ENCODE measurements around the gene HEXIM1.
A peak's percentile ranks its signal among the peaks of the same experiment; 100 is the strongest.

The HEXIM1 gene

DNA sequence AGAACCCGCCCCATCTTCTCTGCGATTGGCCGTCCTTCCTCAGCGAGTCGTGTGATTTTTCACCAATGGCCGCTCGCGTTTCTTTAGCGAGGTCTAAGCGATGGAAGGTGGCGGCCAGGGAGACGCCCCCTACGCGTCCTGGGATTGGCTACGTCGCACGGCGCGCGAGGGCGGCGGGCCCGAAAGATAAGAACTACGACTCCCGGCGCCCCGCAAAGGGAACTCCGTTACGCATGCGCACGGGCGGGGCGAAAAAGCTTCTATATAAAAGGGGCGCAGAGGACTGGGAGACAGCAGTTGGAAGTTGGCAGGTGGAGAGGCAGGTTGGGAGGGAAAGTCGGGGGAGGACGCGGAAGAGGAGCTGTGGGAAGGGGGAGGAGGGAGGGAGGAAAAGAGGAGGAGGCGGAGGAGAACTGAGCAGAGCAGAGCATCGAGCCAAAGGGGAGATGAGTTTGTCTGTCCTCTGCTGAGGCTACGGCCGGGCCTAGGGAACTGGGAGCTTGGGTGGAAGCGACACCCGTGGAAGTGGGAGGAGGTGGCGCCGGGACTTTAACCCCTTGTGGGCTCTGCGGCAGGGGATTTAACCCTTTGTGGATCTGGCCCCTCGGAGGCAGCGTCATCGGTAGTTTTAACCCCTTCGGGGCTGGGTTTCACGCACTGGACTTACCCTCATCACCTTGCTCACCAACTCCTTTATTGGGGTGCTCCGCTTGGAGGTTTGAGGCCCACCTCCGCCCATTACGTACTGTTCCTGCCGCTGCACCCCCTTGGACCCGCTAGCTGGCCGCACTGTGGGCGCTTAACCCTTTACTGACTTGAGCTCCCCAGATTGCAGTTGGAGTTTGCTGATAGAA is at the start of gene HEXIM1:
TSS of gene HEXIM1 (plus strand) at position 293 of the 854 bp plus-strand sequence. CDS start 716 bp downstream, outside the sequence.
- DNase-seq (ENCODE audit: low spot score): peak; percentile 97

- peak; percentile 53 for DNase-seq (ENCODE audit: low spot score)
These were observed 49.2 kb upstream of the HEXIM1 start for GRCh38 chr17:45098869-45099616.

- no peak for DNase-seq (ENCODE audit: low spot score)
These were observed 46.8 kb upstream of the HEXIM1 start for GRCh38 chr17:45101546-45101882.

DNA sequence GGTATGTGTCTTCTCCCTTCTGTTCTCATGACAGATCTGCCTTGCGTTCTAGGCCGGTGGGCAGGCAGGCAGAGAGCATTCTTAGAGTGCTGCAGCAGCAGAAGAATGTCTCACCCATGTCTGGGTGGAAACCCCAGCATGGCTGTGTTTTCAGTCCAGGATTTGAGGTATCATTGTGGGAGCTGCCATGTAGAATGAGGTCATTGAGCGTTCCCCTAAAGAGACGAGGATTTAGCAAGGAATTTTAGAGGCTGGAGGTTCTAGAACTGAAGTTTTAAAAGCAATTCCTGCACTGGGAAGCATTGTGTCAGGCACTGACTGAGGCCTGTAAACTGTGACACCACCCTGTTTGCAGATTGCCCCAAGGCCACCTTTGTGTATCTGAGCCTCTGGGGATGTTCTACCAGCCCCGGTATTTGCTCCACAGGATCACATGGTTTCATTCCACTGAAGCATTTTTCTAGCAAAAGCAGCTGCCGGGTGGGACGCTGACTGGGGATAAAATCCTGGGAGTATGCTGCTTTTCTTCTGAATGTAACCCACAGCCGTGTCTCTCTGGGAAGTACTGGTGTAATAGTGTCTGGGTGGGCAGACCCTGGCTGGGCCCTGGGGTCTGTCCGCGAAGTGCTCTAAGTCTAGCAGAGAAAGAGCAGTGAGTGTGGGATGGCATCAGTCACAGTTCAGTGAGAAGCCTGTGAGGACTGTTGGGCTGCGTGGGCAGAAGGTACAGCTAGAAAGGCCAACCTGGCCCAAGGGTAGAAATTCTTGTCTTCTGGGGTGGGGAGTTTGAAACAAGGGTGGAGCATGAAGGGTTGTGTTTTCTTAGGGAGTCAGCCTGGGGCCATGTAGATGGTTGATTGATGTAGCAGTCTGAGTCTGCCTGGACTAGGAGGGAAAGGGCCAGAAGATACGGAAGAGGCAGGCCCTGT is 46.1 kb upstream of the HEXIM1 start:
- DNase-seq (ENCODE audit: low spot score): no peak

DNA sequence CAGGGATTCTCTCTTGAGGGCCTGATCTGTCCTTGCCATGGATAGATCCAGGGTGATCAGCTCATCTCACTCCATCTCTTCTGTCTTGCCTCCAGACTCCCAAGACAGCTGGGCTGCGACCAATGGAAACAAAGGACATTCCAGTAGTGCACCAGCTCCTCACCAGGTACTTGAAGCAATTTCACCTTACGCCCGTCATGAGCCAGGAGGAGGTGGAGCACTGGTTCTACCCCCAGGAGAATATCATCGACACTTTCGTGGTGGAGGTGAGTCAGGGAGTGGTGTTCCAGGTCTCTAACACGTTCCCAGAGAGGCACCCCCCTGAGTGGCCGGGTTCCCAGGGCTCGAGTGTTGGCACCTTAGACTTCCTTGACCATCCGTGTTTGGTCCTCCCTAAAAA is 45.4 kb upstream of the HEXIM1 start:
- no peak for DNase-seq (ENCODE audit: low spot score)

- no peak for DNase-seq (ENCODE audit: low spot score)
These were observed 44.9 kb upstream of the HEXIM1 start for GRCh38 chr17:45103269-45103795.

- DNase-seq (ENCODE audit: low spot score): no peak
These were observed 44.2 kb upstream of the HEXIM1 start for GRCh38 chr17:45104029-45104428.

DNA sequence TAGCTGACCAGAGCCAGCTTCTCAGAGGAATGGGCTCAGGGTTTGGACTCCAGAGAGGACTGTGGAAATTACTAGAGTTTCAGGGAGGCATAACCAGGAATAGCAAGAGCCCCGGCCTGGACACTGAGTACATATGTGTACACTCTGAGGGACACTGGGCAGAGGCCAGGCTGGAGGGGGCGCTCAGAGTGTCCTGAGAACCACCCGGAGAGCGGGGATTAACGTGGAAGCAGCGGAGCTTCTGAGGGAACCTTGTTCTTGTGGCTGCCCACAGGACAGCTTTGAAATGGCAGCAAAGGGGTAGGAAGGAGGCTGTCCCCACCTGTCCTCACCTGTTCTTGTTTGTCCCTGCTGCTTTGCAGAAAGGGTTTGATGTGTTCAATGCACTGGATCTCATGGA is 43.8 kb upstream of the HEXIM1 start:
- DNase-seq (ENCODE audit: low spot score): no peak

DNA sequence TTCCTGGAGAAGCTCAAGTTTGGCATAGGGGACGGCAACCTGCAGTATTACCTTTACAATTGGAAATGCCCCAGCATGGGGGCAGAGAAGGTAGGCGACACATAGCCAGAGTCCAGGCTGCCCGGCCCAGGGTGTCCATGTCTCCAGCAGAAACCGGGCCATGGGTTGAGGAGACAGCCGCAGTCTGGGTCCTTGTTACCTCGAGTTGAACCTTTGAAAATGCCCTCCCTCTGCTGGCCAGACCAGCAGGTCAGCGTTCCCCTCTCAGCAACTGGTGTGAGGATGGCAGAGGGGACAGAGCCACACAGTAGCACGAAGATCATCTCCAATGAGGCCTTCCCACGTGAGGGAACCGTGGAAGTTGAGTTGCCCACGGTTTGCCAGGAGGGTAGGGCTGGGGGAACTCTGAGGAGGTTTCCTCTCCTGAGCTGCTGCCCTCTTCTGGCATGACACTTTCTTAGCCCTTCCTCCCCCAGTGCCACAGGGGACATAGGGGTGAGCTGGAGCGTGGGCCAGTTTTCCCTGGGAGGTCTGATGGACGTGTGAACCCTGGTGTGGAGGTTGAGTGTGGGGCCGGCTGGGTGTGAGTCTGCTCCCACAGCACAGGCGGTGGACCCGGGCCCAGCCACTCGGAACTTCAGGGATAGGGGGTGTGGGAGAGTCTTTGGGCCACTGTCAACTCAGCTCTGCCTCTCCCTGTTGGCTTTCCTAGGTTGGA is 43.2 kb upstream of the HEXIM1 start:
- no peak for DNase-seq (ENCODE audit: low spot score)

GRCh38 chr17:45106096-45106495 is 42.2 kb upstream of the HEXIM1 start:
- DNase-seq (ENCODE audit: low spot score): no peak

GRCh38 chr17:45106582-45106981 is 41.7 kb upstream of the HEXIM1 start:
- DNase-seq (ENCODE audit: low spot score): no peak

DNA sequence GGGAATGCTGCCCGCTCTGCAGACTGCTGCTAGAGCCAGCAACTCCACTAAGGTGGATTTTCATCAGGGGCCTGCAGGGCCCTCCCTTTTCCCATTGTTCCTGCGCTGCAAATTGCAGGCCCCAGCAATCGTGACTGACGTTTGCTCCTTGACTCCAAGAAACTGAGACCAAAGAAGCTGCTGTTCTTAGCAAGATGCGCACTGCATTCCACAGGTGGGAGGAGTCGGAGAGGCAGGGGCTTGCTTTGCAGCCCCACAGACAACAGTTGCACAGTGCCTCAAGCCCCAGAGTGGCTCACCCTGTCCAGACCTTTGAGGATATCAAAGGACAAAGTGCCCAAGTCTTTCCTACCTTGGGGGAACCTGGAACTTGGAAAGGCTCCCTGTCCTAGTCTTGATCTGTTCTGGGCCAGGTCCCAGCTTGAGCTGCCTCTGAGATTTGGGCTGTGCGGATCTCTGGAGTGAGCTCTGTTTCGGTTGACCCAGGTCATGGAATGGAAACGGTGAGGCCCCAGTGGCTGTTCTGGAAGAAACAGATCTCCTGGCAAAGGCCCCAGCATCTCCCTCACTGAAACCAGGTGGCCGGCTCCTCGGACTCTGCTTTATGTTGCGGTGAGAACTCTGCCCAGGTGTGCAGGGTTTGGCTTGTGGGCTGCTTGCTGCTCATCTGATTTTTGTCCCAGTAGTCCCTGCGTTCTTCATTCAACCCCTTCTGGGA is 40.8 kb upstream of the HEXIM1 start:
- DNase-seq (ENCODE audit: low spot score): no peak

DNA sequence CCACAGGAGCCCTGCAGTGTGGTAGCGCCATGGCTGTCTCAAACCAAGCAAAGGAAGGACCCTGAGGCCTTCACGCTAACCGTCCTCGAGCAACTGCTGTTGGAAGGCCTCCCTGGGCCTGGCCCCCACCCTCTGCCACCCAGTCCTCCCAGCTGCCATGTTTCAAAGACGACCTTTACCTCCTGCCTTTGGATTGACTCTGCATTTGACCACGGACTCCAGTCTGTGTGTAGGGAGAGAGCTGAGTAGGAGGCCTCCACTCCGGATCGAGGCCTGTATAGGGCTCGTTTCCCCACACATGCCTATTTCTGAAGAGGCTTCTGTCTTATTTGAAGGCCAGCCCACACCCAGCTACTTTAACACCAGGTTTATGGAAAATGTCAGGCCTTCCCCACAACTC is 40.2 kb upstream of the HEXIM1 start:
- no peak for DNase-seq (ENCODE audit: low spot score)

GRCh38 chr17:45108595-45109521 is 39.4 kb upstream of the HEXIM1 start:
- DNase-seq (ENCODE audit: low spot score): no peak

- DNase-seq (ENCODE audit: low spot score): no peak
These were observed 37.3 kb upstream of the HEXIM1 start for GRCh38 chr17:45110676-45111611.

DNA sequence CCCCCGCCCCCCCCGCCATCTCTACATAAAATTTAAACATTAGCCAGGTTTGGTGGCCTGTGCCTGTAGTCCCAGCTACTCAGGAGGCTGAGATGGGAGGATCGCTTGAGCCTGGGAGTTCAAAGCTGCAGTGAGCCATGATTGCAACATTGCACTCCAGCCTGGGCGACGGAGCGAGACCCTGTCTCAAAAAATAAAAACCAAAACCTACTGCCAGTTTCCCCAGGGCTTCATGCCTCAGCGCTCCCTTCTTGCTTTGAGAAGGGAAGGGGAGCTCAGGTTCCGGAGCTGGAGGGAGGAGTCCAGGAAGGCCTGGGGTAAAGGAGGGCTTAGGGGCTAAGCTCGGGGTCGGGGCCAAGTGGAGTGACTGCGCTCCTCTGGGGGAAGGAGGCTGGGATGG is 36.4 kb upstream of the HEXIM1 start:
- DNase-seq (ENCODE audit: low spot score): no peak

DNA sequence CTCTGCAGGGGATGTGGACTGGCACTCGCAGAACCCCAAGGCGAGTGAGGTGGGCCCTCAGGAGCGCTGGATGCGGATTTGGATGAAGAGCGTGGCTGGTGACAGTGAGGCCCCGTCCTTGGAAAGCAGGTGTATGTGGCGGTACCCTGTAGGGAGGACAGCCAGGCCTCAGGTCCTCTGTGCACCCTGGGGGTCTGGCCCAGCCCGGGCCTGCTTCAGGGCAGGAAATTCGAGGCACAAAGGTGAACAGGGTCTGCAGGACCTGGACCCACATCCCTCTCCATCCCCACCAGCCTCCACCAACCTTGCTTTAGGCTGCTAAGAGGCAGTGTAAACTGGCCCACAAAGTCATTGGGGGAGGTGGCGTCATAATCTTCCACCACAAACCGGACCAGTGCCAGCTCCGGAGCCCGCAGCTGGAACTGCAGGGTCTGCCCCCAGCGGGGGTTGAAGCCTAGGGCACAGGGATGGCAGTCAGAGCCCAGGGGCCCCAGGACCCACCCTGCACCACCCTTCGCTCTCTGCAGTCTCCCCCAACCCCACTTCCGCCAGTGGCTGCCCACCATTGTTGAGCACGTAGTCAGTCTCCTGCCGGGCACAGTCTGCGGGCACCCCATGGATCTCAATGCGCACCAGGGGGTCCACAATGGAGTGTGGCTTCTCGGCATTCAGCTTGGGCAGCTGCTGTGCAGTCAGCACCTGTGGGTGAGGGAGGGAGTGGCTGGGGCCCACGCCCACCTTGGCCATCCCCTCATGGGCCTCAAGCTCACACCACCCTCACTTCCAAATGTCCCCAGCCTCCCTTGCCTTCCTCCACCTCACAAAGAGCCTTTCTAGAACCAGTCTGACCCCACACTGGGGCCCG is 35.5 kb upstream of the HEXIM1 start:
- no peak for DNase-seq (ENCODE audit: low spot score)

- DNase-seq (ENCODE audit: low spot score): no peak
These were observed 34.9 kb upstream of the HEXIM1 start for GRCh38 chr17:45113424-45113754.

Measured in kidney capillary endothelial cell (primary cell).